ENCODE results near the gene PVRIG.
"Not testable (repeated sequence)": the region's sequence is repeated elsewhere in the genome, so short reads cannot be mapped to it uniquely, and the experiment has no call there.

Gene PVRIG

GRCh38 chr7:100246121-100246864 is 26.5 kb downstream of the PVRIG start:
- H3K4me1 ChIP-seq (ENCODE audit: insufficient read depth, low read length); H3K9ac ChIP-seq (ENCODE audit: low read length); H3K27ac ChIP-seq (ENCODE audit: low read depth, low read length); H3K4me3 ChIP-seq (ENCODE audit: low read depth in 1 of 2, low read length in 2 of 2); H3K36me3 ChIP-seq (ENCODE audit: insufficient read depth, low read length); H3K27me3 ChIP-seq (ENCODE audit: control insufficient read depth in 1 of 2, insufficient read depth in 2 of 2, low read length in 2 of 2); H3K9me3 ChIP-seq (ENCODE audit: low read length): not testable (repeated sequence)

- H3K4me1 ChIP-seq (ENCODE audit: insufficient read depth, low read length); H3K36me3 ChIP-seq (ENCODE audit: insufficient read depth, low read length); H3K9me3 ChIP-seq (ENCODE audit: low read length); H3K27me3 ChIP-seq (ENCODE audit: control insufficient read depth in 1 of 2, insufficient read depth in 2 of 2, low read length in 2 of 2); H3K4me3 ChIP-seq (ENCODE audit: low read depth in 1 of 2, low read length in 2 of 2); H3K27ac ChIP-seq (ENCODE audit: low read depth, low read length); H3K9ac ChIP-seq (ENCODE audit: low read length): not testable (repeated sequence)
Observed at GRCh38 chr7:100246865-100247137, 27.1 kb downstream of the PVRIG start.

GRCh38 chr7:100247152-100247757 is 27.5 kb downstream of the PVRIG start:
- no peak overlapping the region for H3K27ac ChIP-seq (ENCODE audit: low read depth, low read length)
- no peaks in the 10 kb centered on the region for H3K27me3 ChIP-seq (ENCODE audit: control insufficient read depth in 1 of 2, insufficient read depth in 2 of 2, low read length in 2 of 2)
- no peak overlapping the region for H3K9ac ChIP-seq (ENCODE audit: low read length)
- H3K36me3 ChIP-seq (ENCODE audit: insufficient read depth, low read length), result no peaks in the 10 kb centered on the region
- H3K4me3 ChIP-seq (ENCODE audit: low read depth in 1 of 2, low read length in 2 of 2), result no peak overlapping the region
- H3K9me3 ChIP-seq (ENCODE audit: low read length), result no peaks in the 10 kb centered on the region
- H3K4me1 ChIP-seq (ENCODE audit: insufficient read depth, low read length), result no peaks in the 10 kb centered on the region

- Histone ChIP-seq H3K27ac (ENCODE audit: low read depth, low read length) (no peak overlapping the region), H3K36me3 (ENCODE audit: insufficient read depth, low read length) (no peaks in the 10 kb centered on the region), H3K27me3 (ENCODE audit: control insufficient read depth in 1 of 2, insufficient read depth in 2 of 2, low read length in 2 of 2) (no peaks in the 10 kb centered on the region), H3K4me1 (ENCODE audit: insufficient read depth, low read length) (no peaks in the 10 kb centered on the region), H3K9me3 (ENCODE audit: low read length) (no peaks in the 10 kb centered on the region), H3K4me3 (ENCODE audit: low read depth in 1 of 2, low read length in 2 of 2) (no peak overlapping the region), H3K9ac (ENCODE audit: low read length) (no peak overlapping the region)
Observed at GRCh38 chr7:100248483-100248882, 28.7 kb downstream of the PVRIG start.

- H3K9ac ChIP-seq (ENCODE audit: low read length), result no peak overlapping the region
- no peak overlapping the region for H3K4me3 ChIP-seq (ENCODE audit: low read depth in 1 of 2, low read length in 2 of 2)
- H3K27ac ChIP-seq (ENCODE audit: low read depth, low read length), result no peak overlapping the region
- H3K27me3 ChIP-seq (ENCODE audit: control insufficient read depth in 1 of 2, insufficient read depth in 2 of 2, low read length in 2 of 2), result no peaks in the 10 kb centered on the region
- H3K9me3 ChIP-seq (ENCODE audit: low read length), result no peaks in the 10 kb centered on the region
- no peaks in the 10 kb centered on the region for H3K4me1 ChIP-seq (ENCODE audit: insufficient read depth, low read length)
- no peaks in the 10 kb centered on the region for H3K36me3 ChIP-seq (ENCODE audit: insufficient read depth, low read length)
Observed at GRCh38 chr7:100257017-100257416, 37.3 kb downstream of the PVRIG start.

GRCh38 chr7:100259984-100260383 is 40.2 kb downstream of the PVRIG start:
- not testable (repeated sequence) for H3K27ac ChIP-seq (ENCODE audit: low read depth, low read length); H3K9me3 ChIP-seq (ENCODE audit: low read length); H3K27me3 ChIP-seq (ENCODE audit: control insufficient read depth in 1 of 2, insufficient read depth in 2 of 2, low read length in 2 of 2); H3K9ac ChIP-seq (ENCODE audit: low read length); H3K4me3 ChIP-seq (ENCODE audit: low read depth in 1 of 2, low read length in 2 of 2); H3K36me3 ChIP-seq (ENCODE audit: insufficient read depth, low read length); H3K4me1 ChIP-seq (ENCODE audit: insufficient read depth, low read length)

GRCh38 chr7:100262896-100263295 is 43.1 kb downstream of the PVRIG start:
- not testable (repeated sequence) for H3K27me3 ChIP-seq (ENCODE audit: control insufficient read depth in 1 of 2, insufficient read depth in 2 of 2, low read length in 2 of 2); H3K4me3 ChIP-seq (ENCODE audit: low read depth in 1 of 2, low read length in 2 of 2); H3K4me1 ChIP-seq (ENCODE audit: insufficient read depth, low read length); H3K36me3 ChIP-seq (ENCODE audit: insufficient read depth, low read length); H3K9ac ChIP-seq (ENCODE audit: low read length); H3K27ac ChIP-seq (ENCODE audit: low read depth, low read length); H3K9me3 ChIP-seq (ENCODE audit: low read length)

GRCh38 chr7:100264223-100264622 is 44.5 kb downstream of the PVRIG start:
- not testable (repeated sequence) for H3K4me1 ChIP-seq (ENCODE audit: insufficient read depth, low read length); H3K4me3 ChIP-seq (ENCODE audit: low read depth in 1 of 2, low read length in 2 of 2); H3K27me3 ChIP-seq (ENCODE audit: control insufficient read depth in 1 of 2, insufficient read depth in 2 of 2, low read length in 2 of 2); H3K9ac ChIP-seq (ENCODE audit: low read length); H3K27ac ChIP-seq (ENCODE audit: low read depth, low read length); H3K9me3 ChIP-seq (ENCODE audit: low read length); H3K36me3 ChIP-seq (ENCODE audit: insufficient read depth, low read length)

GRCh38 chr7:100264669-100265165 is 45.0 kb downstream of the PVRIG start:
- H3K4me1 ChIP-seq (ENCODE audit: insufficient read depth, low read length); H3K9me3 ChIP-seq (ENCODE audit: low read length); H3K27ac ChIP-seq (ENCODE audit: low read depth, low read length); H3K27me3 ChIP-seq (ENCODE audit: control insufficient read depth in 1 of 2, insufficient read depth in 2 of 2, low read length in 2 of 2); H3K36me3 ChIP-seq (ENCODE audit: insufficient read depth, low read length); H3K4me3 ChIP-seq (ENCODE audit: low read depth in 1 of 2, low read length in 2 of 2); H3K9ac ChIP-seq (ENCODE audit: low read length): not testable (repeated sequence)

- not testable (repeated sequence) for H3K4me1 ChIP-seq (ENCODE audit: insufficient read depth, low read length); H3K27ac ChIP-seq (ENCODE audit: low read depth, low read length); H3K9me3 ChIP-seq (ENCODE audit: low read length); H3K4me3 ChIP-seq (ENCODE audit: low read depth in 1 of 2, low read length in 2 of 2); H3K27me3 ChIP-seq (ENCODE audit: control insufficient read depth in 1 of 2, insufficient read depth in 2 of 2, low read length in 2 of 2); H3K9ac ChIP-seq (ENCODE audit: low read length); H3K36me3 ChIP-seq (ENCODE audit: insufficient read depth, low read length)
Observed at GRCh38 chr7:100265851-100266250, 46.1 kb downstream of the PVRIG start.

- no peaks in the 10 kb centered on the region for H3K9me3 ChIP-seq (ENCODE audit: low read length)
- H3K27me3 ChIP-seq (ENCODE audit: control insufficient read depth in 1 of 2, insufficient read depth in 2 of 2, low read length in 2 of 2), result no peaks in the 10 kb centered on the region
- H3K9ac ChIP-seq (ENCODE audit: low read length), result no peak overlapping the region
- H3K27ac ChIP-seq (ENCODE audit: low read depth, low read length), result no peak overlapping the region
- no peaks in the 10 kb centered on the region for H3K4me1 ChIP-seq (ENCODE audit: insufficient read depth, low read length)
- no peak overlapping the region for H3K4me3 ChIP-seq (ENCODE audit: low read depth in 1 of 2, low read length in 2 of 2)
- no peaks in the 10 kb centered on the region for H3K36me3 ChIP-seq (ENCODE audit: insufficient read depth, low read length)
Observed at GRCh38 chr7:100266576-100267354, 47.0 kb downstream of the PVRIG start.

- Histone ChIP-seq H3K4me1 (ENCODE audit: insufficient read depth, low read length) (no peaks in the 10 kb centered on the region), H3K9me3 (ENCODE audit: low read length) (no peaks in the 10 kb centered on the region), H3K4me3 (ENCODE audit: low read depth in 1 of 2, low read length in 2 of 2) (no peak overlapping the region), H3K27me3 (ENCODE audit: control insufficient read depth in 1 of 2, insufficient read depth in 2 of 2, low read length in 2 of 2) (no peaks in the 10 kb centered on the region), H3K36me3 (ENCODE audit: insufficient read depth, low read length) (no peaks in the 10 kb centered on the region), H3K27ac (ENCODE audit: low read depth, low read length) (no peak overlapping the region), H3K9ac (ENCODE audit: low read length) (no peak overlapping the region)
Observed at GRCh38 chr7:100267648-100268047, 47.9 kb downstream of the PVRIG start.

All from muscle layer of colon (tissue), 2 donors.